NCI-H2107 (cell line): Measurements from ENCODE around the gene RC3H2.
"Not testable (repeated sequence)": the region's sequence is repeated elsewhere in the genome, so short reads cannot be mapped to it uniquely, and the experiment has no call there.

Experiments used
- DNase-seq: peaks from one replicate; lab custom pipeline; 2025; lab: John Stamatoyannopoulos, UW

RC3H2 gene

DNA sequence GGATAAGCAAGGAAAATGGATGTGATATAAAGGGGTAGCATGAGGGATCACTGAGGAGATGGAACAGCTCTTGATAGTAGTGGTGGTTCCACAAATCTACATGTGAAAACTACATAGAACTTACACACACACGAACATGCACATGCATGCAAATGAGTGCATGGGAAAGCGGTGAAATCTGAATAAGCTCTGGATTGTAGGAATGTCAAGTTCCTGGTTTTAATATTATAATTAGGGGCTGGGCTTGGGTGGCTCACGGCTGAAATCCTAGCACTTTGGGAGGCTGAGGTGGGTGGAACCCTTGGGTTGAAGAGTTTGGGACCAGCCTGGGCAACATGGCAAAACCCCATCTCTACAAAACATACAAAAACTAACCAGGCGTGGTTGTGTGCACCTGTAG lies 63.7 kb downstream of the RC3H2 start:
- no peak for DNase-seq

DNA sequence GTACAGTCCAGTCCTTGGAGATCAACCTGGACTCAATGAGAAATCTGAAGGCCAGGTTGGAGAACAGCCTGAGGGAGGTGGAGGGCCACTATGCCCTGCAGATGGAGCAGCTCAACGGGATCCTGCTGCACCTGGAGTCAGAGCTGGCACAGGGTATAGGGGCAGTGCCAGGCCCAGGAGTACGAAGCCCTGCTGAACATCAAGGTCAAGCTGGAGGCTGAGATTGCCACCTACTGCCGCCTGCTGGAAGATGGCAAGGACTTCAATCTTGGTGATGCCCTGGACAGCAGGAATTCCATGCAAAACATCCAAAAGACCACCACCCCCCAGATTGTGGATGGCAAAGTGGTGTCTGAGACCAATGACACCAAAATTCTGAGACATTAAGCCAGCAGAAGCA lies 66.7 kb downstream of the RC3H2 start:
- not testable (repeated sequence) for DNase-seq

DNA sequence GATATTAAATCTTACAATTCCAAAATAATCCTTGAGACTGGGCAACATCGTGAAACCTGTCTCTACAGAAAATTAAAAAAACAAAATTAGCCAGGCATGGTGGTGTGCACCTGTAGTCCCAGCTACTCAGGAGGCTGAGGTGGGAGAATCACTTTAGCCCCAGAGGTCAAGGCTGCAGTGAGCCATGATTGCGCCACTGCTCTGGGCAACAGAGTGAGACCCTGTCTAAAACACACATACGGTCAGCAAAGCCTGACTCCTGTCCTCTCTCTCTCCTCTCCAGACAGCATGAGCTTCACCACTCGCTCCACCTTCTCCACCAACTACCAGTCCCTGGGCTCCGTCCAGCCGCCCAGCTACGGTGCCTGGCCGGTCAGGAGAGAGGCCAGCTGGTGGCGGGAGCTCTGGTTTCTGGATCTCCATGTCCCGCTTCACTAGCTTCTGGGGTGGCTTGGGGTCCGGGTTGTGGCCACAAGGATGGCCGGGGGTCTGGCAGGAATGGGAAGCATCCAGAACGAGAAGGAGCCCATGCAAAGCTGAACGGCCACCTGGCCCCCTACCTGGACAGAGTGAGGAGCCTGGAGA lies 67.8 kb downstream of the RC3H2 start:
- no peak for DNase-seq

DNA sequence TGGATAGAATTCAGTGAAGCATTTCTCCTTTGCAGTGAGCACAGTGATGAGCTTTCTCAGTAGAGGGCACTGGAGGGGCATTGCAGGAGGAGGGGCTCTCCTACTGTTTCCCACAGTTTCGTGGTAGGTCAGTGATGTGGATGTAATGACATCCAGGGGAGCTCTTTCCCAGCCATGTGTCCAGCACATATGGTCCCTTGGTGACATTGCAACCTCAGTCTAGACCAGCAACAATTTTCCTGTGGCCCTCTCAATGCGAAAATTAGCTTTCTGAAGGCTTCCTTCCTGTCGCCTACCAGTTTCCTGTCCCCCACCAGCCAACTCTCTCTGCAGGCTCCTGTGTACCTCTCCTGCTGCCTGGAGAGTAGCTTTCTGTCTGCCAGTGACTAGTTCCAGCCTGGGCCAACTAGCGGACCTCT lies 69.8 kb downstream of the RC3H2 start:
- DNase-seq = no peak

DNA sequence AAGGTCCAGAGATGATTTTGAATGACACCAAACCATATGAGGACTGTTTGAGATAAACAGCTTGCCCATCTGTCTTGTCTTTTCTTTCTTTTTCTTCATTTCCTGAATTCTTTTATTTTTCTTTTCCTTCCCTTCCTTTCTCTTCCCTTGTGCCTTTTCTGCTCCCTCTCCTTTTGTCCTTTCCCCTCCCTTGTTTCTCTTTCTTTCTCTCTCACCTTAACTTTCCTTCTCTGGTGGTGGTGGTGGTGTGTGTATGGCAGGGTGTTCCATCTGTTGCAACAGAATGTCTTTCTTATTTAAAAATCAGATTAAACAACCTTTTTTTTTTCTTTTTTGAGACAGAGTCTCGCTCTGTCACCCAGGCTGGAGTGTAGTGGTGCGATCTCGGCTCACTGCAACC lies 73.0 kb downstream of the RC3H2 start:
- DNase-seq = no peak

DNA sequence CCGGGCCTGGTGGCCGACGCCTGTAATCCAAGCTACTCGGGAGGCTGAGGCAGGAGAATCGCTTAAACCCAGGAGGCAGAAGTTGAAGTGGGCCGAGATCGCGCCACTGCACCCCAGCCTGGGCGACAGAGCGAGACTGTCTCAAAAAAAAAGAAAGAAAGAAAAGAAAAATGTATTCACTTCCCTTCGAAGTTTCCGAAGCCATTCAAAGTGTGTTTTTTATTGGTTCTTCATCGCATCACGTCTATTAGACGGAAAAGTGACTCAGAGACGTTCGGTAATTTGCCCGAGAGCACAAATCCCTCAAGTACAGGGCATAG lies 76.2 kb downstream of the RC3H2 start:
- not testable (repeated sequence) for DNase-seq

DNA sequence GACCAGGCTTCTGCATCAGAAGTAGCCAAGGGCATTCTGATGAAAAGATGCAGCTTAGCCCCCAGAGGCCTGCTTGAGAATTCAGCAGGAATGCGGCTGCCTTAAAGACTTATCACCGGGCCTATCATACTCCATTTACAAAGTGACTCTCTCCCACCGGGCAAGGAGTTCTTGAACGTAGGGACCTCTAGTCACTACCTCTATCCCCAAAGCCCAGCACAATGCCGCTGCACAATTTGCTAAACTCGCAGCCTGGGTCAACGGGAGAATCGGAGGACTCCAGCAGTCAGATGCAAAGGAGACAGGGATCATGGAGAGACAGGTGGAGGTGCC lies 77.4 kb downstream of the RC3H2 start:
- DNase-seq = no peak

DNA sequence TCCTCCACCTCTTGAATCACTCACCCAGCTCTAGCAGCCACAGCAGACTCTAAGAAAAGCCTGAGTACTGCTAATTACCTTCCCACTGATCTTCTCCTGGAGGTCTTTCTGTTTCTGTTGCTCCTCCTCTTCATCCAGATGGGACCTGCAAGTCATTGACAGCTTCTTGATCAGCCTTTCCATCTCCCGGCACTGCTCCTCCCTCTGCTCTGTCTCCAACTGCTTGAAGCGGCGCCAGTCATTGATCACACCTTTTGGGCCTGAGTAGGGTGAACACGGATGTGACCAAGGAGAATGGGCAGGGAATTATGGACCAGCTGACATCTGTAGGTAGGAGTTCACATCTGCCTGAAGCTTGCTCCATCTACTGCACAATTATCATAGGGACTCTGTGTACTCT lies 82.2 kb downstream of the RC3H2 start:
- DNase-seq = no peak

DNA sequence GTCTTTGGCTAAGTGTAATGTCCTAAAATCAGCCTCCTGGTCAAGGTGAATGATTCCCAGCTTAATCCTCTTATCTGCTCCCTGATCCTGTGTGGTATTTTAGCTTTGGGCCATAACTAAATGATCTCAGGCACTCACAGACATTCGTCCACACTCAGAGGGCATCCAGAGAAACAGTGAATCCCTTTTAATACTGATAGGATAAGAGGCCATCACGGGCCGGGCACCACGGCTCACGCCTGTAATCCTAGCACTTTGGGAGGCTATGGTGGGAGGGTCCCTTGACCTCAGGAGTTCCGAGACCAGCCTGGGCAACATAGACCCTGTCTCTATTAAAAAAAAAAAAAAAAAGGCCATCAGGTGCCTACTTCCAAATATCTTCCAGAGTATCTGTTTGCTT lies 83.1 kb downstream of the RC3H2 start:
- DNase-seq = no peak

DNA sequence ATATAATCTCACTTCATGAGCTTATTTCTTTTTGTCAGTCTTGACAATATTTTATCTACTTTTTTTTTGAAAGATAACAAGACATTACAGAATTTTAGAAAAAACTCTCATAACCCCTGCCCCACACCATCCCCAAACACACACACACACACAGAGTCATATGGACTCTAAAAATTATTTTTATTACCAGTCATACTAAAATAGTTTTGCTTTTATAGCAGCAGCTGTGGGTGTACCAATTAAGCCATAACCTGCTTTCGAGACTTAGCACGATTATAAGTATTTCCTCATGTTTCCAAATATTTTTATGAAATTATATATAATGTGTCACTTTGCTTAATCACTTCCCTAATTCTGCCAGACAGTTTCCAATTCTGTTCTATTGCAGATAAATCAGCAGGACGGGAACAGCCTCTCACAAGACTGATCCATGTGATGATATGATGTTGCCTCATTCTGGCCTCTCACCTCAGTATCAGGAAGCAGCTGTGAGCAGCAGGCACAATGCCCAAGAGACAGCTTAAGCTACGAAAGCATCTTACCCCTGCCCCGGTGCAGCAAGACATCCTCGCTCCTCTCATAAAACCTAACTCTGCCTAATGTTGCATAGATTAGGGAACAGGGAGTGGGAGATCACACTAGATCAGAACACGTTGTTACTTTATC lies 83.7 kb downstream of the RC3H2 start:
- DNase-seq = no peak

DNA sequence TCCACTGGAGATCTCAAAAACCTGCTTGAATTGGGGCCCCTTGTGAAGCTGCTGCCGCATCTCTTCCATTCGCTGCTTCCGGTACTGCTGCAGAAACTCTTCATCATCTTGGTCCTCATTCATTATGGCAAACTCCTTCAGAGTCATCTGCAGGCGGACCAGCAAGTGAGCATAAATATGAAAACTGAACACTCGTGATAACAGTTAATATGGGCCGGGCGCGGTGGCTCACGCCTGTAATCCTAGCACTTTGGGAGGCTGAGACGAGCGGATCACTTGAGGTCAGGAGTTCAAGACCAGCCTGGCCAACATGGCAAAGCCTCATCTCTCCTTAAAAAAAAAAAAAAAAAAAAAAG lies 84.7 kb downstream of the RC3H2 start:
- no peak for DNase-seq

DNA sequence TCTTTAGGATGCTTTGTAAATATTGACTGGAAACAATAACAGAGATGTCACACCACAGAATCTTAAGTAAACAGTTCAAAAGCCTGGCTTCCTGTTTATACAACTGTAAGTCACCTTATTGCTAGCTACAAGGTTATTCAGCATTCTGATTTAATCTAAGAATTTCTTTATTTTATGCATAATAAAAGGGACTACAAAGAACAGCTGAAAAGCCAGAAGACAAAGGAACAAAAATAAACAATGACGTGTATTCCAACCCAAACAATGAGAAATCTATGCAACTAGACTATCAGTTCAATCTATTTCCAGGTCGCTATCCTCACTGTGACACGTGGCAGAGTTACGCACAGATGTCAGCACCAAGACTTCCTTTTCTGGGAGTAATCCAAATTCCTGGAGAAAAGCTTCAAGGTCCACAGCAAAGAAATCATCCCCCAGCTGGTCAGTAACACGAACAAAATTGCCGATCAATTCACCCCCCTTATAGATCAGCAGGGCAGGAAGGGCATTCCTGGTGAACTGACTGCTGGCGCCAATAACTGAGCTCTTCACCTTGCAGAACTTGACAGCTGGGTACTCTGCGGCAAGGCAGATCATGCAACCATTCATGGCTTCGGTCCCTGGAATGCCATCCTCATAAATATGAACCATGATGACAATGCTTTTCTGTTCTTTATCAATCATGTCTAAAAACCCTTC lies 85.2 kb downstream of the RC3H2 start:
- DNase-seq = no peak

DNA sequence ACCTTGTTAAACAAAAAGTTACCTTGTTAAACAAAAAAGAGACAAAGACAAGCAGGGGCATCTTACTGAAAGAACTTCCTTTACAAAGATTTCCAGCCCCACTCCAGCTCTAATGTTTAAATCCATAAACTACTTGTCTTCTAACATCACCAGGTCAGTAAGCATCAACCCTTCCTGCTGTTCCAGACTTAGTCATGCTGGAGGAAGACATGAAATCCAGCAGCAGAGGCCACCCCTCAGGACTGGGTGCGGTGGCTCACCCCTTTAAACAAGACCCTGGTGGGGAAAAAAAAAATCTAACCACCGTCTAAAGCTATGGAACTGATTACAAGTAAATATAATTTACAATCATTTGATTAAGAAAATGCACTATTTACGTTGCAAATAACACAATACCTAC lies 85.8 kb downstream of the RC3H2 start:
- DNase-seq = no peak

DNA sequence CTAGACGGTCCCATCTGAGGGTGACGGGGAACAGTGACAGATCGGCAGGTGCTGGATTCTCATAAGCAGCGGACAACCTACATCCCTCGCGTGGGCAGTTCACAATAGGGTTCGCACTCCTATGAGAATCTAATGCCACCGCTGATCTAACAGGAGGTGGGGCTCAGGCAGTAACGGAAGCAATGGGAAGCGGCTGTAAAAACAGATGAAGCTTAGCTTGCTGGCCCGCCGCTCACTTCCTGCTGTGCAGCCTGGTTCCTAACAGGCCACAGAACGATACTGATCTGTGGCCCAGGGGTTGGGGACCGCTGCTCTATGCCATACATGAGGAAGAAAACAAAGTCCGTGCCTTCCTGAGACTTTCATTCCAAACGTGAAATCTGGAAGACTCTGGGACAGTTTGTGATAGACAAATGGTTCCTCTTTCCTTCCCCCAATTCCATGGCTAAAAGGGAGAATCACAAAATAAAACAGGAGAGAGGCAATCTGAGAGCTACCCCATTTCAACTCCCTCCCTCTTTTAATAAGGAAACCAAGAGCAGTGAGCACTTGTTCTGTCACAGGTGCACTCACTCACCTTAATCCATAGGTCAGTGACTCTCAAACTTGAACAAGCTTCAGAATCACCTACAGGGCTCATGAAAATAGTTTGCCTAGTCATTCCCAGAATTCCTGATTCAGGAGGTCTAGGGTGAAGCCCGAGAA lies 88.8 kb downstream of the RC3H2 start:
- DNase-seq = no peak

DNA sequence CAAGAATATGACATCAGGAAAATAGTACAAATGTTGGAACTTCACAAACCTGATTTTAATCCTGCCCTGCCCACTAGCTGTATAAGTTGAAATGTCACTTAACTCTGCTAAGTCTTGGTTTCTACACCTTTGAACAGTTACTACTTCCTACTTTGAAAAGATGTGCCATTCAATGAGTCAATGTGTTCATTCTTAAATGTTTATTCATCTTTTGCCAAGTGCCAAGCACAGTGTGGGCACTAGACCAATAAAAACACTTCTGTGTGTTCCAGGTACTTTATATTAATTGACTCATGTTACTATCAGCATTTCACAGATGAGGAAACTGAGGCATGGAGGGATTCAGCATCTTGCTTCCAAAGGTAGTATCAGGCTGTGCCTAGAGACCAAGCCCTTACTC lies 89.6 kb downstream of the RC3H2 start:
- no peak for DNase-seq

DNA sequence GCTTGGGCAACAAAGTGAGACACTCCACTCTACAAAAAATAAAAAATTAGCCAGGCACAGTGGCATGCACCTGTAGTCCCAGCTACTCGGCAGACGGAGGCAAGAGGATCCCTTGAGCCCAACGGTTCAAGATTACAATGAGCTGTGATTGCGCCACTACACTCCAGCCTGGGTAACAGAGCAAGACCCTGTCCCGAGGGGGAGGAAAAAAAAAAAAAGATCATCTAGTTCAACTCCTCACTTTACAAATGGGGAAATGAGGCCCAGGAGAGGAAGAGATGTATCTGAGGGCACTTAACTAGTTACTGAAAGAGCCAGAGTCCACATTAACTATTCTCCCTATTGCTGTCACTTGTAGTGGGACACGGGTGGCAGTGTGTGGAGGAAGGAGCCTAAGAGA lies 90.6 kb downstream of the RC3H2 start:
- no peak for DNase-seq

DNA sequence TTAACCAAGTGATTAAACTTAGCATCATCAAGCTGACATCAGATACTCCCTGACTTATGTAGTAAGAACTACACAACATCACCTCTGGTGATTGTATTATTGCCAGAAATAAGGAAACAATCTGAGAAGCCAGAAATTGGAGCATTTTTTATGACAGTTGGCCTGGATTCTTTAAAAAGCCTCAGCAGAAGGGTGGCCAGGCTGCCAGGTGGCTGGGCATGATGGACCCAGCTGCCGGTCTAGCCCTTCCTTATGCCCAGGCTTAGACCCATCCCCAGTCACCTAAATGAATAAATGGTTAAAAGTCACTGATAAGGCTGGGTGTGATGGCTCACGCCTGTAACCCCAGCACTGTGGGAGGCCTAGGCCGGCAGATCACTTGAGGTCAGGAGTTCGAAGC lies 92.4 kb downstream of the RC3H2 start:
- no peak for DNase-seq

DNA sequence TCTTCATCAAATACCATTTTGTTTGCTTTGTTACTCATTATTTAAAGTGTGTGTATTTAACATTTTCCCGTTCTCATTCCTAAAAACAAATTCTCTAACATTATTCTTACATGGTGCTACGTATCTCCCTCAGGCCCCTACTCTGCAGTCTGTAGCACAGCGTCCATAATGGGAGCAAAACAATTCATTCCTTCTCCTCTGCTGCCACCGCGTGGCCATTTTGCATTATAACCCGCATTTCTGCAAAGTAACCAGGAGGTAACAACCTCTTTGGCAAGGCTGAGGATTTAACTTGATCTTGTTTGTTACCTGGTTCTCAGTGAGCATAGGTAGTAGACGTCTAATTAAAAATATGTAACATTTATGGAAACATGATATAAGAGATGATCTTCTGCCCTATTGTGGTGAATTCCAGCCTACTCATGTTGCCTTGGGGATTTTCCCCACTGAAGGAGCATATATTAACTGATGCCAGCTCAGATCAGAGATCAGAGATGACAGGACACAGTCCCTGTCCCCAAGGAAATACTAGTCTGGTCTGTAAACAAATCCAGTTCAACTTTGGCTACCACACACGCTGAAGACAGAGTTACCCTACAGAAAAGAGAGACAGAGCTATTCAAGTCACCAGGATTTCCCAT lies 94.7 kb downstream of the RC3H2 start:
- DNase-seq = peak; percentile 81

DNA sequence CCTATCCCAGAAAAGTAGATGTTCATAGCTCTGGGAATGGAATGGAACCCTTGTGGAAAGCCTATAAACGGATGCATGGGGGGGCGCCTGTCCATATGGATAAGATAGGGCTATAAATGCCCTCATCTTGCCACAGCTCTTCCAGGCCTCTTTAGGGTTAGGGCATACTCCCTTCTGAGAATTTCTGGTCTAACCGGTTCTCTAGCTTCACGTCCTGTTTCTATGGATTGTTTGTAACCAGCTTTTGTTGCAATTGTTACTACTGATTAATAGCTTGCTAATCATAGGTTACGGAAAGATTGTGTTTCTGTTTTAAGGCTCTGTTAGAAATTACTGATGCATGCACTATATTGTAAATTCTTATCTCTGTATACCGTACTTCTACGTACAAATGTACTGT lies 95.9 kb downstream of the RC3H2 start:
- not testable (repeated sequence) for DNase-seq

DNA sequence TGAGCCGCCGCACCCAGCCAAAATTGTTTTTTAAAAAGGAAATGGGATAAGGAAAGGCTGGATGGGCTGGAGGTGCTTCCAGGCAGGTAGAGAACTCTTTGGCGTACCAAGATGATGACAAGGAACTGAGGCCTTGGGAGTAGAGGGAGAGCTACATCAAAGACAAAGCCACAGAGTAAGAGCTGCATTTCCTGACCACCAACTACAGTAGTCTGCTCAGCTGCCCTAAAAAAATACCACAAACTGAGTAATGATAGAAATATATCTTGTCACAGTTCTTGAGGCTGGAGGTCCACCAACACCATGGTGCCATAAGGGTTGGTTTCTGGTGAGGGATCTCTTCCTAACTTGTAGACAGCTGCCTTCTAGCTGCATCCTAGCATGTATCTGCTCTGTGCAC lies 97.0 kb downstream of the RC3H2 start:
- no peak for DNase-seq

DNA sequence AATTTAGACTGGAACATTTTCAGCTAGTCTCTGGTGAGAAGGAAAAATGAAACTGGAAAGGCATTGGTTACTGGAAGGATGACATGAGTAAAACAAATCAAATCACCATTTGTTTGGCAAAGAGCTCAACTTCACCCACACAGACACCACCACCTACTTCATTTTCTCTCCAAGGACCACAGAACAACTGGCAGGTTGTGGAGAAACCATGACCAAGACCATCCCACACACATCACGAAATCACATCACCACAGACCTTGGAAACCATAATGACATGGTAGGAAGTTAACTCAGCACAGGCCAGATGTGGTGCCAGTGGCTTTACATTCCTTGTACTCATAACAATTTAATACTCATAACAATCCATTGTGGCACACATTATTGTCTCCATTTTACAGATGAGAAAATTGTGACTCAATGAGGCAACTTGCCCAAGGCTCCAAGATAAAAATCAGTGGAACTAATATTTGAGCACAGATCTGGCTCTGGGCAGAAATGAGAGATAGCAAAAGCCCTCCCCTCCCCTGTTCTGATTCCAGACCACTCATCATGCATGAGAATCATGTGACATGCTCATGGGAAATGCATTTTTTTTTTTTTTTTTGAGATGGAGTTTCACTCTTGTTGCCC lies 97.8 kb downstream of the RC3H2 start:
- DNase-seq = no peak

DNA sequence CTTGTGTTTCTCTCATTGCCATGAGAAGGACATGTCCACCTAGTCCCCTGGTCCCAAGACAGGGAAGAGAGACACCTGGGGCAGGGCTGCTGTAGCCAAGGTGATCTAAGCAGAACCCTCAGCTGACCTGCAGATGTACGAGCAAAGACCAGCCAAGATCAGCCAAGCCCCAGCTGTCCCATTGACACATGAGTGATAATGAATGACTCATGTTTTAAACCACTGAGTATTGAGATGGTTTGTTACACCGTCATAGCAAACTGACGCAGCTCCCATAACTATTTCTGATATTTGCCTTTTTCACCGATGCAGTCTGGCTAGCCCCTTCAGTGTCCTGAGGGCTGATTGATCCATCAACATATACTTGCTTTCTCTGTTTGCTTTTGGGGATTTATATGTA lies 98.5 kb downstream of the RC3H2 start:
- DNase-seq = no peak
